ENCODE measurements around the gene EFNA5. TPM values are rescaled to one million over a fixed set of nuclear protein-coding genes. Genes with fewer than 3 reads are reported as not detected.

Gene EFNA5
- polyA plus RNA-seq, 1 donor from 2014 or later: 4.2 TPM

DNA sequence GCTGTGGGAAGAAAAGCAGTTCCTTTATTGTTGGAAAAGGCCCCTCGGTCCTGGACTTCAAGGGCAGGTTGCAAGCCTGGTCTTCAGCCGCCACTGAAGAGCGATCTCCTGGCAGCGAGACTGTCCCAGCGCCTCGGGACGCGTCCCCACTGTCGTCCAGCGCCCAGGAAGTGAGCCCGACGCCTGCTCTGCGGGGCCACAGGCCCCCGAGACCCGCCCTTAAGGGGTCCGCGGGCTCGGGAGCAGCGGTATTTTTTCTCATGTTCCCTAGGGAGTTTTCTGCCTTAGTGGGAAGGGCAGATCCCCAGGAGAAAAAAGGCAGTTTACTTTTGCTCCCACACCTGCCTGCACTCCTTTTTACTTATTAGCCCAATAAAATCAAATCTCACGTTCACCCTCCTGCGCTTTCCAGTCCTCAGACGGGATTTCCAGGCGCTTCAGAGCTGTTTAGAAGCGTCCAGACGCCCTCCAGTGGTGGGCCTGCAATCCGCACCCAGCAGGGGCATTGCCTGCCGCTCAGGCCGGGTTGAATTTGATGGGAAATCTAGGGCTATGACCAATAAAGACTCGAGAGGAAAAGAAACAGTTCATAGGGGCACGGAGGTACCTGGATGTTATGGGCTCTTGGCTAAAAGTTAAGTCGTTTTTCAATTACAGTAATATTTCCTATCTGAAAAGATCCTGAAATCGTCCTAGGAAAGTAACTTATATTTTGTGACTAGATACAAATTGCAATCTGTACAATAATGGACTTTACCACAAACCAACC is 2.8 kb upstream of the EFNA5 start:
- Histone ChIP-seq H3K4me3 (ENCODE audit: low read length) (peak overlapping the region; percentile 80), H4K20me1 (ENCODE audit: insufficient read depth) (no peaks in the 10 kb centered on the region), H3K9me2 (ENCODE audit: insufficient read depth, low read length) (no peaks in the 10 kb centered on the region), H2AFZ (ENCODE audit: low read depth, low read length) (peak overlapping the region; percentile 30), H3K27me3 (ENCODE audit: insufficient read depth, low read depth, low read length) (no peaks in the 10 kb centered on the region), H3F3A (ENCODE audit: insufficient read depth, low read length, poor library complexity, severe bottlenecking) (peaks cover 3% of the 10 kb centered on the region), H3K4me2 (ENCODE audit: low read length) (peak overlapping the region; percentile 87), H3K27ac (ENCODE audit: low read length) (peak overlapping the region; percentile 19), H3K9ac (ENCODE audit: low read length) (peak overlapping the region; percentile 75), H3K79me2 (replicated peaks; ENCODE audit: insufficient read depth, low read length) (peaks cover 29% of the 10 kb centered on the region), H3K36me3 (ENCODE audit: insufficient read depth, low read length) (no peaks in the 10 kb centered on the region), H3K9me3 (ENCODE audit: low read length) (no peaks in the 10 kb centered on the region)
- TF ChIP-seq MXI1 (conservative IDR thresholded peaks at IDR 0.05; ENCODE audit: poor library complexity, severe bottlenecking) (peak; percentile 18), EP300 (conservative IDR thresholded peaks at IDR 0.05; ENCODE audit: poor library complexity, severe bottlenecking) (no peak), RAD21 (conservative IDR thresholded peaks at IDR 0.05) (peak; percentile 98), POLR2AphosphoS5 (IDR thresholded peaks at IDR 0.05) (no peak), EZH2 (IDR thresholded peaks at IDR 0.05; ENCODE audit: borderline replicate concordance, insufficient read depth, low read length, poor library complexity, severe bottlenecking) (no peak), TAF1 (IDR thresholded peaks at IDR 0.05; ENCODE audit: low read depth) (no peak), SMC3 (conservative IDR thresholded peaks at IDR 0.05; ENCODE audit: poor library complexity) (peak; percentile 97)
- TF ChIP-seq, protein P1, sequence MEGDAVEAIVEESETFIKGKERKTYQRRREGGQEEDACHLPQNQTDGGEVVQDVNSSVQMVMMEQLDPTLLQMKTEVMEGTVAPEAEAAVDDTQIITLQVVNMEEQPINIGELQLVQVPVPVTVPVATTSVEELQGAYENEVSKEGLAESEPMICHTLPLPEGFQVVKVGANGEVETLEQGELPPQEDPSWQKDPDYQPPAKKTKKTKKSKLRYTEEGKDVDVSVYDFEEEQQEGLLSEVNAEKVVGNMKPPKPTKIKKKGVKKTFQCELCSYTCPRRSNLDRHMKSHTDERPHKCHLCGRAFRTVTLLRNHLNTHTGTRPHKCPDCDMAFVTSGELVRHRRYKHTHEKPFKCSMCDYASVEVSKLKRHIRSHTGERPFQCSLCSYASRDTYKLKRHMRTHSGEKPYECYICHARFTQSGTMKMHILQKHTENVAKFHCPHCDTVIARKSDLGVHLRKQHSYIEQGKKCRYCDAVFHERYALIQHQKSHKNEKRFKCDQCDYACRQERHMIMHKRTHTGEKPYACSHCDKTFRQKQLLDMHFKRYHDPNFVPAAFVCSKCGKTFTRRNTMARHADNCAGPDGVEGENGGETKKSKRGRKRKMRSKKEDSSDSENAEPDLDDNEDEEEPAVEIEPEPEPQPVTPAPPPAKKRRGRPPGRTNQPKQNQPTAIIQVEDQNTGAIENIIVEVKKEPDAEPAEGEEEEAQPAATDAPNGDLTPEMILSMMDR (IDR thresholded peaks at IDR 0.05; ENCODE audit: poor library complexity, severe bottlenecking): peak; percentile 97
- TF ChIP-seq, protein P2, sequence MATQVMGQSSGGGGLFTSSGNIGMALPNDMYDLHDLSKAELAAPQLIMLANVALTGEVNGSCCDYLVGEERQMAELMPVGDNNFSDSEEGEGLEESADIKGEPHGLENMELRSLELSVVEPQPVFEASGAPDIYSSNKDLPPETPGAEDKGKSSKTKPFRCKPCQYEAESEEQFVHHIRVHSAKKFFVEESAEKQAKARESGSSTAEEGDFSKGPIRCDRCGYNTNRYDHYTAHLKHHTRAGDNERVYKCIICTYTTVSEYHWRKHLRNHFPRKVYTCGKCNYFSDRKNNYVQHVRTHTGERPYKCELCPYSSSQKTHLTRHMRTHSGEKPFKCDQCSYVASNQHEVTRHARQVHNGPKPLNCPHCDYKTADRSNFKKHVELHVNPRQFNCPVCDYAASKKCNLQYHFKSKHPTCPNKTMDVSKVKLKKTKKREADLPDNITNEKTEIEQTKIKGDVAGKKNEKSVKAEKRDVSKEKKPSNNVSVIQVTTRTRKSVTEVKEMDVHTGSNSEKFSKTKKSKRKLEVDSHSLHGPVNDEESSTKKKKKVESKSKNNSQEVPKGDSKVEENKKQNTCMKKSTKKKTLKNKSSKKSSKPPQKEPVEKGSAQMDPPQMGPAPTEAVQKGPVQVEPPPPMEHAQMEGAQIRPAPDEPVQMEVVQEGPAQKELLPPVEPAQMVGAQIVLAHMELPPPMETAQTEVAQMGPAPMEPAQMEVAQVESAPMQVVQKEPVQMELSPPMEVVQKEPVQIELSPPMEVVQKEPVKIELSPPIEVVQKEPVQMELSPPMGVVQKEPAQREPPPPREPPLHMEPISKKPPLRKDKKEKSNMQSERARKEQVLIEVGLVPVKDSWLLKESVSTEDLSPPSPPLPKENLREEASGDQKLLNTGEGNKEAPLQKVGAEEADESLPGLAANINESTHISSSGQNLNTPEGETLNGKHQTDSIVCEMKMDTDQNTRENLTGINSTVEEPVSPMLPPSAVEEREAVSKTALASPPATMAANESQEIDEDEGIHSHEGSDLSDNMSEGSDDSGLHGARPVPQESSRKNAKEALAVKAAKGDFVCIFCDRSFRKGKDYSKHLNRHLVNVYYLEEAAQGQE (IDR thresholded peaks at IDR 0.05; ENCODE audit: borderline replicate concordance): no peak

DNA sequence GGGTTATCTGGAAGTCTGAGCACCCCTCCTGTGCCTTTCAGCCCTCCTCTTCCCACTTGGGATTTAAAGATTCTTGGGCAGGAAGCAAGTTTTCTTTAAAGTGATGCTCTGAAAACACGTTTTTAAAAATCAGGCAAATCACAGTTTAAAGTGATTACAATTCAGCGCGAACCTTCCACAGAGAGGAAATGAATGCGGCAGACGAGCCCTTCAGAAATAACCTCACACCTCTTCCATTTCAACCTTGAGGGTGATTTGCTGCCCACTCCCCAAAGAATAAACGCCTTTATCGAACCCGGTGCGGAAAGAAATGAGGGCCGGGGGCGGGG is 2.3 kb upstream of the EFNA5 start:
- Histone ChIP-seq H3K9ac (ENCODE audit: low read length) (peak overlapping the region; percentile 75), H3K9me3 (ENCODE audit: low read length) (no peaks in the 10 kb centered on the region)
- TF ChIP-seq POLR2AphosphoS5 (IDR thresholded peaks at IDR 0.05) (no peak), MXI1 (conservative IDR thresholded peaks at IDR 0.05; ENCODE audit: poor library complexity, severe bottlenecking) (no peak), RAD21 (conservative IDR thresholded peaks at IDR 0.05) (no peak), EP300 (conservative IDR thresholded peaks at IDR 0.05; ENCODE audit: poor library complexity, severe bottlenecking) (no peak), TAF1 (IDR thresholded peaks at IDR 0.05; ENCODE audit: low read depth) (no peak), SMC3 (conservative IDR thresholded peaks at IDR 0.05; ENCODE audit: poor library complexity) (no peak)

More for the DNA sequence above, 2.3 kb upstream of the EFNA5 start:
- Histone ChIP-seq H4K20me1 (ENCODE audit: insufficient read depth) (no peaks in the 10 kb centered on the region), H3K27ac (ENCODE audit: low read length) (peak overlapping the region; percentile 19), H3F3A (ENCODE audit: insufficient read depth, low read length, poor library complexity, severe bottlenecking) (no peaks in the 10 kb centered on the region), H3K4me3 (ENCODE audit: low read length) (peak overlapping the region; percentile 80), H3K36me3 (ENCODE audit: insufficient read depth, low read length) (no peaks in the 10 kb centered on the region), H2AFZ (ENCODE audit: low read depth, low read length) (peak overlapping the region; percentile 30), H3K9me2 (ENCODE audit: insufficient read depth, low read length) (no peaks in the 10 kb centered on the region), H3K27me3 (ENCODE audit: insufficient read depth, low read depth, low read length) (no peaks in the 10 kb centered on the region), H3K79me2 (replicated peaks; ENCODE audit: insufficient read depth, low read length) (peaks cover 35% of the 10 kb centered on the region), H3K4me2 (ENCODE audit: low read length) (peak overlapping the region; percentile 87)

Data from neural cell (in vitro differentiated cells).